Pulmonary artery endothelial cell (primary cell): Measurements from ENCODE around the gene RCAN1. TPM values are rescaled to one million over a fixed set of nuclear protein-coding genes. Genes with fewer than 3 reads are reported as not detected.
"Not testable (repeated sequence)": the region's sequence is repeated elsewhere in the genome, so short reads cannot be mapped to it uniquely, and the experiment has no call there.

Experiments used
- DNase-seq: peaks from one replicate; pipeline ENCODE4 v3.0.0-alpha.2; 2011; ENCODE audit warnings: low read depth, low spot score
- total RNA-seq: library from RNA; depleted of rRNA; stranded (reverse); fragments of >200 nt; gene quantifications from 2 replicates; pipeline ENCODE4 v1.2.3, GENCODE V29; 2014

RCAN1 gene
- total RNA-seq, 1 donor from 2014 or later: 20.6 TPM

GRCh38 chr21:34570313-34570712, 44.6 kb downstream of the RCAN1 start:
- DNase-seq: no peak

- no peak for DNase-seq
Measured at GRCh38 chr21:34569381-34569979, 45.4 kb downstream of the RCAN1 start.

GRCh38 chr21:34568801-34569200, 46.1 kb downstream of the RCAN1 start:
- not testable (repeated sequence) for DNase-seq

GRCh38 chr21:34567604-34568155, 47.2 kb downstream of the RCAN1 start:
- no peak for DNase-seq

- no peak for DNase-seq
Measured at GRCh38 chr21:34565238-34565637, 49.7 kb downstream of the RCAN1 start.

- DNase-seq: not testable (repeated sequence)
Measured at GRCh38 chr21:34563370-34563769, 51.5 kb downstream of the RCAN1 start.

- DNase-seq: no peak
Measured at GRCh38 chr21:34561806-34562205, 53.1 kb downstream of the RCAN1 start.

- DNase-seq: no peak
Measured at GRCh38 chr21:34560609-34561008, 54.3 kb downstream of the RCAN1 start.

GRCh38 chr21:34560021-34560420, 54.9 kb downstream of the RCAN1 start:
- DNase-seq: no peak

GRCh38 chr21:34559089-34559631, 55.8 kb downstream of the RCAN1 start:
- DNase-seq: no peak

GRCh38 chr21:34558166-34558565, 56.7 kb downstream of the RCAN1 start:
- DNase-seq: no peak

GRCh38 chr21:34557261-34557660, 57.7 kb downstream of the RCAN1 start:
- no peak for DNase-seq

- not testable (repeated sequence) for DNase-seq
Measured at GRCh38 chr21:34554670-34555069, 60.2 kb downstream of the RCAN1 start.

GRCh38 chr21:34554227-34554626, 60.7 kb downstream of the RCAN1 start:
- no peak for DNase-seq

- DNase-seq: peak; percentile 52
Measured at GRCh38 chr21:34553151-34553952, 61.6 kb downstream of the RCAN1 start.

GRCh38 chr21:34552360-34553098, 62.4 kb downstream of the RCAN1 start:
- no peak for DNase-seq

GRCh38 chr21:34550182-34550799, 64.6 kb downstream of the RCAN1 start:
- DNase-seq: no peak

- DNase-seq: no peak
Measured at GRCh38 chr21:34548781-34549376, 66.0 kb downstream of the RCAN1 start.

GRCh38 chr21:34546542-34546941, 68.4 kb downstream of the RCAN1 start:
- DNase-seq: no peak

GRCh38 chr21:34545079-34545884, 69.6 kb downstream of the RCAN1 start:
- DNase-seq: no peak
